HG03354 (cell line): Measurements from ENCODE around the gene HRH2.
"Not testable (repeated sequence)": the region's sequence is repeated elsewhere in the genome, so short reads cannot be mapped to it uniquely, and the experiment has no call there.

ENCODE experiments used
- ATAC-seq: cut with Tn5 transposase; IDR thresholded peaks from one replicate; pipeline ENCODE4 v1.9.1; 2021; ENCODE audit warnings: mild to moderate bottlenecking; ENCODE audit not compliant: unreplicated experiment, poor library complexity, severe bottlenecking

The HRH2 gene

DNA sequence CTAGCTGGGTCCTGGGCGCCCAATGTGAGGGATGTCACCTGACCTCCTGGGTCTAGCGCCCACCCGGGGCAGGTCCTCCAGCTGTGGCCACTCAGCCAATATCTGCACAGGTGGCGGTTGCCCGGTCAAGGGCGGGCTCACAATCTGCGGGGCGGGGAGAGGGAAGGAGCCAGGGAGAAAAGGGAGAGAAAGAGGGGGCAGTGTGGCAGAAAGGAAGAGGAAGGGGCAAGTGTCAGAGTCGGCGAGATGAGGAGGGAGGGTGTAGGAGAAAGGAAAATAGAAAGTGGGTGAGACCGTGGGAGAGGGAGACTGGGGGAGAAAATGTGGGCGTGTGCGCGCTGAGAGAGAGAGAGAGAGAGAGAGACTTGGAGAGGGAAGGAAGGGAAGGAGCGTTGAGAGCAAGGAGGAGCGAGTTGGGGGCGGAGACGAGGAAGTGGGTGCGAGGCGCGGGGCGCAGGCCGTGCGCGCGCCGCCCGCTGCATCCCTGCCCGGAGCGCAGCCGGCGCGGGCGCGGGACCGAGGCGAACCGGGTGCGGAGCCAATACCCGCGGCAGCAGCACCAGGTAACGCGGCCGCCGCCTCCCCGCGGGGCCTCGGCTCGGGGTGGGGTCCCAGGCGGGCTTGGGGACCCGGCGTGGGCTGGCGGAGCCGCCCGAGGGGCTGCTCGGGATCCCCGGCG lies at the start of gene HRH2:
HRH2 (plus strand) TSS at position 479 of the 679 bp plus-strand sequence. CDS start 25,163 bp downstream, outside the sequence.
- ATAC-seq: no peak

- no peak for ATAC-seq
Measured at GRCh38 chr5:175609526-175609925, 48.3 kb upstream of the HRH2 start.

DNA sequence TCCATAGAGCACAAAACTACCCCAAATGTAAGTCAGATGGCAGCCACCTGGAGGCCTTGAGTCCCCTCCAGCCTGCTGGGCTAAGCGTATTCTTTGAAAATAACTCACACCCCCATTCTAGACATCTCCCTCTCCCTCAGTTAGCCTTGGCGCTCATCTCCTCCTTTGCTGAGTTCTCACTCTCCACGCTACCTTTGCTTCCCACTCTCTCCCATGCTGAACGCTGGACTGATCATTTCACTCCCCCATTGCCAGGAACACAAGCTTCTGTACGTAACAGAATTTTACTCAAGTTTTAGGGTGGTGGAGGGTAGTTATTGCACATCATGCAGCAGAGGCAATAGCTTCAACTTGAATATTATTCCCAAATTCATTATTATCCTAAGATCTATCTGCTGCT lies 47.5 kb upstream of the HRH2 start:
- ATAC-seq: no peak

GRCh38 chr5:175610898-175611297 lies 47.0 kb upstream of the HRH2 start:
- no peak for ATAC-seq

DNA sequence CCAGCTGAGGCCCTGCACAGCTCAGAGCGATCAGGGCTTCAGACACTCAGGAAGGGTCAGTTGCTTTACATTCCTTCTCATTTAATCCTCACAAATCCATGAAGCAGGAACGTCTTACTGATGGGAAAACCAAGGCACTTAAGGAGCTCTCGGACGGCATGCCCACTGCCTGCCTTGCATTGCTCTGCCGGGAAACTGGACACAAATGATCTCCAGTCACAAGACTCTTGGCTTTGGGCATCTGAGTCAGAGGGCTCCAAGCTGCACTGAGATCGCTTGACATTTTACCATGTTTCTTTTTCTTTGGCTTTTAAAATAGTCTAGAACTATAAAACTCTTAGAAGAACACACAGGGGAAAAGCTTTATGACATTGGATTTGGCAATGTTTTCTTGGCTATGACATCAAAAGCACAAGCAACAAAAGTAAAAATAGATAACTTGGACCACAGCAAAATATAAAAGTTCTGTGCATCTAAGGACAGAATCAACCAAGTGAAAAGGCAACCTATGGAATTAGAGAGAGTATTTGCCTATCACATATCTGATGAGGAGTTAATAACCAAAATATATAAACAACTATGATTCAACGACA lies 43.6 kb upstream of the HRH2 start:
- no peak for ATAC-seq

DNA sequence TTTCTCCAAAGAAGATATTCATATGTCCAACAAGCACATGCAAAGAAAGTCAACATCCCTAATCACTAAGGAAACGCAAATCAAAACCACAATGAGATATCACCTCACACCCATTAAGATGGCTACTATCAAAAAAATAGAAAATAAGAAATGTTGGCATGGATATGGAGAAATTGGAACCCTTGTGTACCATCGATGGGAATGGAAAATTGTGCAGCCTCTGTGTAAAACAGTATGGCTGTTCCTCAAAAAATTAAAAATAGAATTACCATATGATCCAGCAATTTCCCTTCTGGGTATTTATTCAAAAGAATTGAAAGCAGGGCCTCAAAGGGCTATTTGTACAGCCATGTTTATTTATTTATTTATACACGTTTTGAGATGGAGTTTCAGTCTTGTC lies 43.0 kb upstream of the HRH2 start:
- no peak for ATAC-seq

GRCh38 chr5:175616083-175616482 lies 41.8 kb upstream of the HRH2 start:
- no peak for ATAC-seq

DNA sequence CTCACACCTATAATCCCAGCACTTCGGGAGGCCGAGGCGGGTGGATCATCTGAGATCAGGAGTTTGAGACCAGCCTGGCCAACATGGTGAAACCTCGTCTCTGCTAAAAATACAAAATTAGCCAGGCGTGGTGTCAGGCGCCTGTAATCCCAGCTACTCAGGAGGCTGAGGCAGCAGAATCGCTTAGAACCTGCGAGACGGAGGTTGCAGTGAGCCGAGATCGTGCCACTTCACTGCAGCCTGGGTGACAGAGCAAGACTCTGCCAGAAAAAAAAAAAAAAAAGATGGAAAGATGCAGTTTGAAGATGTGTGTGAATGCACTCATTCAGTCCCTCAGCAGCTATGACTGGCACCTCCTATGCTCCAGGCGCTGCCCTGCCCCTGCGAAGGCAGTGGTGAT lies 41.3 kb upstream of the HRH2 start:
- ATAC-seq: not testable (repeated sequence)

DNA sequence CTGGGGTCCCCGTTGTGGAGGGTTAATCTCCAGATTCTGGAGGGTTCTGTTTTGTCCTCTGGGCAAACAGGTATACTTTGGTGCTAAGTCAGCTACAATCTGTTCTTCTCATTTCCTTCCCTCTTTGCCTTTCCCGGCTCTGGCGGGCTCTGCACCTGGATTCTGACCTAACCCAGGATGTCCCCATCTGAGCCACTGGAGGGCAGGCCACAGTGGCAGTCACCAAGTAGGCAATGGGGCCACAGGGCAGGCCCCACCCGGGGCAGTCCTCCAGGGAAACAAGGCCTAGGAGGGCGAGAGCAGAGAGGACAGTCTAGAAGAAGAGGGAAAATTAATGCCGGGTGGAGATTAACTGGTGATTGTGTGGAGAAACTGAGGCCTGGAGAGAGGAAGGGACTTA lies 40.4 kb upstream of the HRH2 start:
- ATAC-seq: no peak

DNA sequence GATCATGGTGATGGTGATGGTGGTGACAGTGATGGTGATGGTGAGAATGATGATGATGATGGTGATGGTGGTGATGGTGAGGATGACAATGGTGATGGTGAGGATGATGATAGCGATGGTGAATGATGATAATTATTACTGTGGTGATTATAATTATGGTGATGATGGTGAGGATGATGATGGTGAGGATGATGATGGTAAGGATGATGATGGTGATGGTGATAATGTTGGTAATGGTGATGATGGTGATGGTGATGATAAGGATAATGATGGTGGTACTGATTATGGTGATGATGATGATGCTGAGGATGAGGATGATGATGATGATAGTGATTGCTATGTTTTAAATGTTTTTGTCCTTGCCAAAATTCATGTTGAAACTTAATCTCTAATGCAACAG lies 37.3 kb upstream of the HRH2 start:
- ATAC-seq: no peak

GRCh38 chr5:175621971-175622370 lies 35.9 kb upstream of the HRH2 start:
- no peak for ATAC-seq

DNA sequence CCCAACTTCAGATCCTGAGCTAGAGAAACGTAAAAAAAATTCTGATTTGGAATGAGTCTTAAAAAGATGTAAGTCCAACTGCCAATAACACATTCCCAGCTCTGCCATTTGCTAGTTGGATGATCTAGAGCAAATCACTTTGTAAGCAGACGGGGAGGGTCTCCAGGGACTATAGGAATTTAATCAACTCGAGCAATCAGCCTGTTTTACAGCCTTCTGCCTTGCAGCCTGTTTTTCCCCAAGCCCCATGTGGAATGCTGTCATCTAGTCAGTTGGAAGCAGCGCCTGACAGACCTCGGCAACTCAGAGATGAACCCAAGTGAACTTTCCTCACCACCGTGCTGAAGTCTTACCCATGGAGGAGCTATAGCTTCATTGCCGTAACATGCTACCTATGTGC lies 34.8 kb upstream of the HRH2 start:
- ATAC-seq: no peak

DNA sequence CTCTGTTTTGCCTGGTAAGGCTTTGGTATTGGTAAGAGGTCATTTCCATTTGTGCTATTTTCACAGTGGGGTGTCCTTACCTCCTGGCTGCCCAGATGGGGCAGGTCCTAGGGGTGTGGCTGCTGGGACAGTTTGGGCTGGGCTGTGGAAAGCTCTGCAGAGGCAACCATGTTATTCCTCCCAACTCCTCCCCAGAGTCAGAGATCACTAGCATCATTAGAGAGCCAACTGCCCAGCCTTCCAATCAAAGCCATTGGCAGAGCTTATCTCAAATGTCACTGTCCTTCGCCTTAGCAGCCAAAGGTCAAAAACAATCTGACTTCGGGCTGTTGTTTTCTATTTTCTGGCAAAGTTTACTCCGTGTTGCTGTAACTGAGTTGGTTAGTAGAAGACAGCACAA lies 33.6 kb upstream of the HRH2 start:
- no peak for ATAC-seq

DNA sequence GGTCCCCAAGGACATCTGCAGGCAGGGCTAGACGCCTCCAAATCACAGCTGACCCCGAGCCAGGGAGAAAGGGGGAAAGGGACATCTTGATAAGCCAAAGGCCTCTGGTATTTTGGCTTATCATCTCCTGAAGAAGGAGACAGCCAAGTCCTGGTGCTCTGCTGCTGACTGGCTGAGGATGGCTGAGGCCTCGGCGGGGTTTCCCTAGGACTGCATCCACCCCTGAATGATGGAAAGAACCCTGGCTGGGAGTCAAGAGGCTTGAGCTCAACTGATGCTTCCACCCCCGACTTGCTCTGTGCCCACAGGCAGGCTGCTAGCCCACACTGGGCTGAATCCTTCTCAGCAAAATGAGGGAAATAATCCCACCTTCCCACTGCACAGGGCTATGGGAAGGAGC lies 30.9 kb upstream of the HRH2 start:
- no peak for ATAC-seq

- no peak for ATAC-seq
Measured at GRCh38 chr5:175627739-175628138, 30.1 kb upstream of the HRH2 start.

DNA sequence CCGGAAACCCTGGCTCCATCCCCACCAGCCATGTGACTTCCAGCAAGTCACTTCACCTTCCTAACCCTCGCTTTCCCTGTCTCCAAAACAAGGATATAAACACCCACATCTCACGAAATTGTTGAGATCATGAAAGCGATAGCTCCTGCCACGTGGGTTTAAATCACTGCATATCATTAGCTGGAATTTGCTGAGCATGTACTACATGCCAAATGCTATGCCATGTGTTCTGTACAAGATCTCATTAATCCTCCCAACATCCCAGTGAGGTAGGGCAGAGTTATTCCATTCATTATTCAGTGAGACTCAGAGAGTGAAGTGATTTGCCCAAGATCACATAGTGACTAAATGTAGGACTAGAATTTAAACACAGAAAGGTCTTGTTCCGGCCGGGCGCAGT lies 29.2 kb upstream of the HRH2 start:
- no peak for ATAC-seq

DNA sequence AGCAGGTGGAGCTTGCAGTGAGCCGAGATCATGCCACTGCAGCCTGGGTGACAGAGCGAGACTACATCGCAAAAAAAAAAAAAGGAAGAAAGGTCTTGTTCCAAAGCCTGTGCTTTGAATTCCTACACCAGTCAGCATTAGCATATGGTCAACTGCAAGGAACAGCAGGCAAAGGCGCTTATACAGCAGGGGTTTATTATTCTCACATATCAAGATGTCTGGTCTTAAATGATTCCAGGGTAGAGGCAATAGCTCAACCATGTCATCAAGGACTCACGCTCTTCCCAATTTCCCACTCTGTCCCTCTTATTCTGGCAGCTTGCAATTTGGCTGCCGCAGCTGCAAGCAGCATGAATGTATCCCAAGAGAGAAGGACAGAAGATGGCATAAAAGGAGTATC lies 28.6 kb upstream of the HRH2 start:
- no peak for ATAC-seq

DNA sequence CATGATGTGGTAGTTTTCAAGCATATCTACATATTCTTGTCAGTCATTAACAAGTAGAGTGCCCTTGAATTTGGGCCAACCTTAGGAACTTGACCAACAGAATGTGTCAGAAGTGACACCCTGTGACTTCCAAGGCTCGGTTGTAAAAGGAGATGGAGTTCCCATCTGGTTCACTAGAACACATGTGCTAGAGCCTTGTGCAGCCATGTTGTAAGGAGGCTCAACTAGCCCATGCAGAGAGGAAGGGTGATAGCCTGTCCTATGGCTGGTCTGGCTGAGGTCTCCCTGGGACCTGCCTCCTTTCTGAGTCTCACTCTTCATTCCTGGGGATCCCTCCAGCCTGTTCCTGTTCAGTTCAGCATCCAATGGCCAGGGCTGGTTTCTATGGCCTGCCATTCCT lies 28.1 kb upstream of the HRH2 start:
- no peak for ATAC-seq

DNA sequence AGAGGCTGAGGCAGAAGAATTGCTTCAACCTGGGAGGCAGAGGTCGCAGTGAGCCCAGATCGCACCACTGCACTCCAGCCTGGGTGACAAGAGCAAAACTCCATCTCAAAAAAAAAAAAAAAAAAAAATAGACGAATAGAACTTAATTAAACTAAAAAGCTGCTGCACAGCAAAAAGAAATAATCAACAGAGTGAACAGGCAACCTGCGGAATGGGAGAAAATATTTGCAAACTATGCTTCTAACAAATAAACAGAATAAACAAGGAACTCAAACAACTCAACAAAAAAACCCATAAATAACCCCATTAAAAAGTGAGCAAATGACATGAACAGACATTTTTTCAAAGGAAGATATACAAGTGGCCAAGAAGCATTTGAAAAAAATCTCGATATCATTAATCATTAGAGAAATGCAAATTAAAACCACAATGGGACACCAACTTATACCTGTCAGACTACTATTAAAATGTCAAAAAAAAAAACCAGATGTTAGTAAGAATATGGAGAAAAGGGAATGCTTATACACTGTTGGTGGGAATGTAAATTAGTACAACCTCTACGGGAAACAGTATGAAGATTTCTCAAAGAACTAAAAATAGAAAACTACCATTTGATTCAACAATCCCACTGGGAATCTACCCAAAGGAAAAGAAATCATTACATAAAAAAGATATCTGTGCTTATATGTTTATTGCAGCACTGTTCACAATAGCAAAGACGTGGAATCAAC lies 21.9 kb upstream of the HRH2 start:
- no peak for ATAC-seq

DNA sequence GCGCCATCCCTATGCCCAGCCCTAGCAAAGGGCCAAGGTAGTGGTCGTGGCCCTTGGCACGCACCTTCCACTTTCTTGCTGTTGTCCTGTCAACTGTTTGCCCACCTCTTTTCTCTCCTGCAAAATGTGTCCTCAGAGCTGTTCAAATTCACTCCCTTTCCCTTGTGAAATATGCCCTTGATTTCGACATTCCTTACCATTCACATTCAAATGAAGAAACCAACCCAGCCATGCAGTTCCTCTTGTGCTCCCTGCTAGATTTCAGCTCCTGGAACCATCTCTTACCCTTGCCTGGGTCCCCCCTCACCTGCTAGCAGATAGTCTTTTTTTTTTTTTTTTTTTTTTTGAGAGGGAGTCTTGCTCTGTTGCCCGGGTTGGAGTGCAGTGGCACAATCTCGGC lies 19.6 kb upstream of the HRH2 start:
- ATAC-seq: no peak

- ATAC-seq: no peak
Measured at GRCh38 chr5:175640106-175640775, 17.6 kb upstream of the HRH2 start.
